HG02943 (cell line): ENCODE results near the gene PRKCZ.

Experiments
- ATAC-seq: cut with Tn5 transposase; IDR thresholded peaks from one replicate; pipeline ENCODE4 v1.9.1; 2021; ENCODE audit warnings: mild to moderate bottlenecking, low read depth, moderate library complexity; ENCODE audit not compliant: unreplicated experiment

PRKCZ gene

DNA sequence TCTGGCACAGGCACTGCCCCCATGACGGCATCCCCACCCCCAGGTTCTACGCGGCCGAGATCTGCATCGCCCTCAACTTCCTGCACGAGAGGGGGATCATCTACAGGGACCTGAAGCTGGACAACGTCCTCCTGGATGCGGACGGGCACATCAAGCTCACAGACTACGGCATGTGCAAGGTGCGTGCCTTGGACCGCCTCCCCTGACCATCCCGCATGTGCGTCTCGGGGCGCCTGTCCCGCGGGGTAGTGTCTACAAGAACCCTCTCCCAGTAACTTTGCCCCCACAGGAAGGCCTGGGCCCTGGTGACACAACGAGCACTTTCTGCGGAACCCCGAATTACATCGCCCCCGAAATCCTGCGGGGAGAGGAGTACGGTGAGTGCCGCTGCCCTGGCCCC, 121.8 kb downstream of the PRKCZ start:
- ATAC-seq, result no peak

GRCh38 chr1:2172551-2173146, 122.4 kb downstream of the PRKCZ start:
- no peak for ATAC-seq

- no peak for ATAC-seq
These were observed 123.5 kb downstream of the PRKCZ start for GRCh38 chr1:2173546-2174347.

GRCh38 chr1:2174348-2175054, 124.3 kb downstream of the PRKCZ start:
- ATAC-seq, result no peak

DNA sequence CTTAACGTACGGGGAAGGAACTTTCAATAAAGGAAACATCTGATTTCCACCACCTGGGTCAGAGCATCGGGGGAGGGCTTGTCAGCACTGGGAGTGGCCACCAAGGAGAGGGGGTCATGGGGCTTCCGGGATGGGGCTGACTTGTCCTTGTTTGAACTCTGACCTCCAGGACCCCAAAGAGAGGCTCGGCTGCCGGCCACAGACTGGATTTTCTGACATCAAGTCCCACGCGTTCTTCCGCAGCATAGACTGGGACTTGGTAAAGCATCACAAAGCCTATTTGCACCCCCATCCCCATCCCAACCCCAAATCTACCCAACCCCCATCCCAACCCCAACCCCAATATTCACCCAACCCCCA, 124.8 kb downstream of the PRKCZ start:
- ATAC-seq, result no peak

- ATAC-seq, result no peak
These were observed 125.7 kb downstream of the PRKCZ start for GRCh38 chr1:2175681-2176454.

DNA sequence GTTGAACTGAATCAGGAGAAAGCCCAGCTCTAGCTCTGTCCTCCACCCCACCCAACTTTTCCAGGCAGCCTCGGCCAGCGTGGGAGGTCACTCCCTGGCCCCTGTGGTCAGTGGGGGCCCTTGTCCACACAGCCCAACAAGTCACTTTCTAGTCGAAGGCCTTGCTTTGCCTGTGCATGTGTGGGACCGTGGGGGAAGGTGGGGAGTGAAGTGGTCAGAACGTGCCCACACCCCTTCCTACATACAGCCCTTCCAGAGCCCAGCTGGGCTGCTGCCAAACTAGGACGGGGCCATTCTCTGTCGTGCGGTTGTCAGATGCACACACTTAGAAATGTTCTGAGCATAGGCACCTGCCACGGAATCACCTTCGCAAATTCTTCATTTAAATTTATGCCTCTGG, 126.4 kb downstream of the PRKCZ start:
- ATAC-seq, result no peak

GRCh38 chr1:2177541-2177940, 127.3 kb downstream of the PRKCZ start:
- no peak for ATAC-seq

GRCh38 chr1:2177946-2178538, 127.8 kb downstream of the PRKCZ start:
- ATAC-seq, result no peak

- ATAC-seq, result no peak
These were observed 128.7 kb downstream of the PRKCZ start for GRCh38 chr1:2178875-2179274.

- no peak for ATAC-seq
These were observed 129.2 kb downstream of the PRKCZ start for GRCh38 chr1:2179283-2180013.

DNA sequence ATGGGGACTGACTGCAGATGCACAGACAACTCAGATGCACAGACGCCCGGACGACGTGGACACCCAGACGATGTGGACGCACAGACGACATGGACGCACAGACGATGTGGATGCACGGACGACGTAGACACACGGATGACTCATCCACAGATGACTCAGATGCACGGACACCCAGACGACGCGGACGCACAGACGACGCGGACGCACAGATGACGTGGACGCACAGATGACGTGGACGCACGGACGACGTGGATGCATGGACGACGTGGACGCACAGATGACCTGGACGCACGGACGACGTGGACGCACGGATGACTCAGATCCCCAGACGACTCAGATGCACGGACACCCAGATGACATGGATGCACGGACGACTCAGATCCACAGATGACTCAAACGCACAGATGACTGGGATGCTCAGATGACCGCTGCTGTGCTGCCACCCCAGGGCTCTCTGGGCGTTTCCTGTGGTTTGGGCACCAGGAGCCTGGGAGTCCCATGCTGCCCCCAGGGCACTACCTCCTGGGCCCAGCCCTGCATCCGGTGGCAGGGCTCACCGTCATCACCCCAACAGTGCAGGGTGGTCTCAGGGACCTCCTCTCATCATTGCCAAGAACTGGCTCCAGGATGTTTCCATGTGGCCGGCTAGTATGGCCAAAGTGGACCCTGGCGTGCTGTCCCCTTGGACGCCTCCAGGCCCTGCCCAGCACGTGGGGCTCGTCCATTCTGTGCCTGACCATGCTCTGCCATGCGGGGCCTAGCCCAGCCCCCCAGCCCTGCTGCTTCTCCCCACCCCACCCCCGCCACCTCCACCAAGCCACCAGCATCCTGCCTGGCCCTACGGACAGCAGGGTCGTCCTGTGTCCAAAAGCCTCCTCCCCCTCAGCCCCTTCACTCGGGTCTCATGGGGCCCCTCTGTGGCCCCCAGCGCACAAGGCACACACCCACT, 130.4 kb downstream of the PRKCZ start:
- no peak for ATAC-seq

GRCh38 chr1:2181271-2181670, 131.1 kb downstream of the PRKCZ start:
- ATAC-seq, result no peak

DNA sequence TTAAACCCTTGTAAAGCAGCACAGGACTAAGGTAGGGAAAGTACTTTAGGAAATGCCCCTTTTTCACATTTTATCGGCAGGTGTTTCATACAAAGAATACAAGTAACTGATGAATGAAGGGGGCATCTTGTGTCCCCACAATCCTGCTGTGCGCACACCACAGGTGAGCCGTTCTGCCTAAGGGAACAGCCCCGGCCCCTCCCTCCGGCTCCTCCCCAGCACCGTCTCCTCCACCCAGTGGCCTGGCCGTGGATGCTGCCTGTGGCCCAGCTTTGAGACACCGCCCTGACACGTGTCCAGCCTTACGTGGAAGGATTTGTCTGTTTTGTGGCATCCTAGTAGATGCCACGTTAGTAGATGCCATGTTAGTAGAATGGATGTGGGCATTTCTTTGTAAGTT, 131.5 kb downstream of the PRKCZ start:
- no peak for ATAC-seq

GRCh38 chr1:2182376-2182775, 132.2 kb downstream of the PRKCZ start:
- no peak for ATAC-seq

GRCh38 chr1:2183937-2184334, 133.7 kb downstream of the PRKCZ start:
- no peak for ATAC-seq

- no peak for ATAC-seq
These were observed 134.3 kb downstream of the PRKCZ start for GRCh38 chr1:2184531-2184930.

DNA sequence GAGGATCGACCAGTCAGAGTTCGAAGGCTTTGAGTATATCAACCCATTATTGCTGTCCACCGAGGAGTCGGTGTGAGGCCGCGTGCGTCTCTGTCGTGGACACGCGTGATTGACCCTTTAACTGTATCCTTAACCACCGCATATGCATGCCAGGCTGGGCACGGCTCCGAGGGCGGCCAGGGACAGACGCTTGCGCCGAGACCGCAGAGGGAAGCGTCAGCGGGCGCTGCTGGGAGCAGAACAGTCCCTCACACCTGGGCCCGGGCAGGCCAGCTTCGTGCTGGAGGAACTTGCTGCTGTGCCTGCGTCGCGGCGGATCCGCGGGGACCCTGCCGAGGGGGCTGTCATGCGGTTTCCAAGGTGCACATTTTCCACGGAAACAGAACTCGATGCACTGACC, 134.7 kb downstream of the PRKCZ start:
- no peak for ATAC-seq
